GM21526 (cell line): ENCODE results near the gene GADD45B.

Experiments
- ATAC-seq: cut with Tn5 transposase; IDR thresholded peaks from one replicate; pipeline ENCODE4 v1.9.1; 2021; ENCODE audit warnings: moderate library complexity; ENCODE audit not compliant: unreplicated experiment, low FRiP score

The GADD45B gene, protein sequence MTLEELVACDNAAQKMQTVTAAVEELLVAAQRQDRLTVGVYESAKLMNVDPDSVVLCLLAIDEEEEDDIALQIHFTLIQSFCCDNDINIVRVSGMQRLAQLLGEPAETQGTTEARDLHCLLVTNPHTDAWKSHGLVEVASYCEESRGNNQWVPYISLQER

DNA sequence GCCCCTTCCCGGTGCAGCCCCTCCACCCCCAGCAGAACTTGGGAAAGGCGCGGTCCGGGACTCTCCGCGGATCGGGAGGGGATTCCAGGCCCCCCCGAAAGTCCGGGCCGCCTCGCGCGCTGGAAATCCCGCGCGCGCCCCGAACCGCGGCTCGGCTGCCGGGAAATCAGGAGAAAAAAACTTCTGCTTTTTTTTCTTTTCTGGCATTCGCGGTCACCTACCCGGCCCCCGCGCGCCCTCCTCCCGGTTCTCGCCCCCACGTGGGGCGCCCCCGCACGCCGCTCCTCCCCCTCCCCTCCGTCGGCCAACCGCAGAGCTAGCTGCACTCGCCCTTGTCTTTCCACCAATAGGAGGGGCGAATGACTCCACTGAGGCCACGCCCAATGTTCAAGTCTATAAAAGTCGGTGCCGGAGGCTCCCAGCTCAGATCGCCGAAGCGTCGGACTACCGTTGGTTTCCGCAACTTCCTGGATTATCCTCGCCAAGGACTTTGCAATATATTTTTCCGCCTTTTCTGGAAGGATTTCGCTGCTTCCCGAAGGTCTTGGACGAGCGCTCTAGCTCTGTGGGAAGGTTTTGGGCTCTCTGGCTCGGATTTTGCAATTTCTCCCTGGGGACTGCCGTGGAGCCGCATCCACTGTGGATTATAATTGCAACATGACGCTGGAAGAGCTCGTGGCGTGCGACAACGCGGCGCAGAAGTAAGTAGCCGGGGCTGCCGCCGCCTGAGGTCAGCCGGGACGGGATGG is at the start of gene GADD45B:
TSS of gene GADD45B (plus strand) at position 426 of the 749 bp plus-strand sequence. CDS start at position 658, 232 bp downstream.
- peak; percentile 45 for ATAC-seq

DNA sequence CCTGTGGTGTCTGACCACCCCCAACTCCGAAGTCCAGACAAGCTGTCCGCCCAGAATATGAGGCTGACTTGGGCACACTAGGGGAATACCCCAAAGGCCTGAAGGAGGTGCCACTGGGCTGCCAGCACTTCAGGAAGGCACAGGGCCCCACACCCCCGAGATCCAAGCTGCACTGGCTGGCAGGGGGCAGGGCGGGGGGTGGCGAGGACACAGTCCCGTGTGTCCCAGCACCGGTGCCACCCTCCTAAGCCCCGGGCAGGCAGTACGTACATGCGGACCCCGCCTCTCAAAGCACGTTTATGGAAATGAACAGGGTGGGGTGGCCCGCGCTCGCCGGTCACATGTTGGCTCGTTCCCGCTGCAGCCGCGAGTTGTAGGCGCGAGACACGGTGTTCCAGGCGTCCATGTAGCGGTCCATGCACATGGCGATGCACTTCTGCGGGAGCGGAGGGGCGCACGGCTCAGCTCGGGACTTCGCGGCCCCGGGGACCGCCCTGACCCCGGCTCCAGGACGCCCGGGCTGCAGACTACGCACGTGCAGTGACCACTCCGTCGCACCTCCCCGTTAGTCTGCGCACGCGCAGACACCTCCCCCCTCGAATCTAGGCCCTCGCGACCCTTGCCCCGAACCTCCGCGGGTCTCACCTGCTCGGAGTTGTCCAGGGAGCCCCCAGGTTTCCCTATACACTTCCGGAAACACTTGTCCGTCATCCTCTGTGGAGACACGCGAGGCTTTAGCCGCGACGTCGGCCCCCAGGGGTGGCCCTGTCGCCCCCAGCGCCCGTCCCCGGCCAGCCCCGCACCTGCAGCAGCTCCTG is 49.1 kb upstream of the GADD45B start:
- no peak for ATAC-seq

DNA sequence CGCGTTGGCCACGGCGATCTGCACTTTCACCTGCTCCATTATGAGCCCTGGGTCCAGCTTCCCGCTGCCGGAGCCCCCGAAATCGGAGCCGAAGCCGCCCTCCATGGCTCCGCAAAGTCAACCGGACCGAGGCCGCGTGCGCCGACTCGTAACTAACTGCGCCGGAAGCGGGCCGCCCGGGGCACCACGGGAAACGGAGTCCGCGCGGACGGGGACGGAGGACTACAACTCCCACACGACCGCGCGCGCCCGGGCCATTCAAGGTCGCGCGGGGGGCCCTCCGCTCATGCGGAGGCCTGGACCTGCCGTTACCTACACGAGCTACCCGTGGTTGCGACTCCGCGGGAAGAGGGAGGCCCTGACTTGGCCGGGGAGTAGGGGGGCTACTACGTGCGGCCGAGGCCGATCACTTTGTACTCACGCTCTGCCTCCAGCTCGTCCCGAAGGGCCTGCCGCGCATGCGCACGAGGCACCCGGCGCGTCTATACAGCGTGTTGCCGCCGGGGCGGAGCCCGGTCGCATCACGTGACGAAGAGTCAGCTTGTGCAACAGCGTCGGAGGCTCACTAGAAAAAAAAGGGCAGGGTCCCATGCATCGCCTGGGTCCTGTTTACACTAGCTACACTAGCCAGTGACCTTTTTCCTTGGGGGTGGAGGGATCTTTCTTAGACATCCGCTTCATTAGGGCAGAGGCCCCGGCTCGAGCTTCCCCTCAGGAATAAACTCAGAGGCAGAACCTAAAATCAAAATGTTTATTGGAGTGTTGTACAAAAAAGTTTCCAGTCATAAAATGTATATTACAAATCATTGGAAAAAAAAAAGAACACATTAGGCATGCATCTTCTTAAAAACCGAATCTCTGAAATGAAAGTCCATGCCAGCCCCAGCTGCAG is 48.3 kb upstream of the GADD45B start, which contains the start of gene TIMM13:
TSS of gene TIMM13 (minus strand) at position 158 of the 892 bp plus-strand sequence. CDS start at position 105, 53 bp downstream.
- ATAC-seq: peak; percentile 72

DNA sequence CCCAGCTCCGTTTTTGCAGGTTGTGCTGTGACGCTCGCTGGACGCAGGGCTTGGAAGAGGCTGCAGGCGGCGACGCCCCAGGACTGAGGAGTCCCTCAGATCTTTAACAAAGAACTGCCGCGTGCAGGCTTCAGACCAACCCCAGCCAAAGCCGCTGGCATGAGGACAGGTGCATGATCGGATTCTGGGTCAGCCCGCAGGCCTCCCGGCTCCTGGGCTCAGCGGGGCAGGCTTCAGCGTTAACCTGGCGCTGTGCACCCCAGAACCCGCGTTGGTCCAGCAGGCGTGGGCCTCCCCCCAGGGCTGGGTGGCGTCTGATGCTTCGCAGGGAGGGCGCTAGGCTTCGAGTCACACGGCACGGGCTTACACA is 47.6 kb upstream of the GADD45B start:
- ATAC-seq: no peak

DNA sequence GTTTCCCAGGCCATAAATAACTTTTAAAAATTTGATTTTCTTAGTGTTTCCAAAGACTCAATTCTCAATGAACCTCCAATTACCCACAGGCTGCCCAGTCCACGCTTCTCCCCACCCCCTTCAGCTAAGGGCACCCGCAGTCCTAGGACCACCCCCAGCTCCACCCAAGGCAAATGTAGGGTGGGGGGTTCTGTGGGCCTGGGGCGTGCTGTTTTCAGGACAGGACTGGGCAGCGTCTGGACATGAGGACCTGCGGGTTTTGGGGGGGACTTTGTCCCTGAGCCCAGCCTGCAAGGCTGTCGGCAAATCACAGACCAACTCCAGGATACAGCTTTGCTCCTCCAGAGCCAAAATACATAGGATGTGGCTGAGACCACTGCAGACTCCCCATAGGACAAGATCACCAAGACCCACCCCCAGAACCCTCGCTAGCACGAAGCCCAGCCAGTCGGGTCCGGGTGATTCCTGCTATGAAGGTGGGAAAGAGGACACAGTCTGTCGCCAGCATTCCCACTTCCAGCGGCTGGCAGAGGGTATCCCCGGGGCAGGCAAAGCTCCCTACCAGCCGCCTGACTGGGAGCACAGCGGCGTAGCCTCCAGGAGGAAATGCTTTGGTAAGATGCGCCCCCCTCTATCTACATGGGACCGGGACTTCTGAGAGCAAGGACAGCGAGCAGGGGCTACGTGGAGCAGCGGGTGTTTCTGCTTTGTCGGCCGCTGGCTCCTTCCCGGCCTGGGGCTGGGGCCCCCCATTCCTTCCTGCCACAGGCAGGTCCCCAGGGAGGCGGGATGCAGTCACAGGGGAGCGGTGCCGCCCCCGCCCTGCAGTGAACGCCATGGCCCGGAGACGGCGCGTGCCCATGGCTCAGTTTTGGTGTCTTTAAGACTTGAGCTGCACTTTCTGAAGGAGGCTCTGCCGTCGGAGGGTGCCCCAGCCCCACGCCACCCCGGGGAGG is 46.9 kb upstream of the GADD45B start:
- ATAC-seq: no peak

DNA sequence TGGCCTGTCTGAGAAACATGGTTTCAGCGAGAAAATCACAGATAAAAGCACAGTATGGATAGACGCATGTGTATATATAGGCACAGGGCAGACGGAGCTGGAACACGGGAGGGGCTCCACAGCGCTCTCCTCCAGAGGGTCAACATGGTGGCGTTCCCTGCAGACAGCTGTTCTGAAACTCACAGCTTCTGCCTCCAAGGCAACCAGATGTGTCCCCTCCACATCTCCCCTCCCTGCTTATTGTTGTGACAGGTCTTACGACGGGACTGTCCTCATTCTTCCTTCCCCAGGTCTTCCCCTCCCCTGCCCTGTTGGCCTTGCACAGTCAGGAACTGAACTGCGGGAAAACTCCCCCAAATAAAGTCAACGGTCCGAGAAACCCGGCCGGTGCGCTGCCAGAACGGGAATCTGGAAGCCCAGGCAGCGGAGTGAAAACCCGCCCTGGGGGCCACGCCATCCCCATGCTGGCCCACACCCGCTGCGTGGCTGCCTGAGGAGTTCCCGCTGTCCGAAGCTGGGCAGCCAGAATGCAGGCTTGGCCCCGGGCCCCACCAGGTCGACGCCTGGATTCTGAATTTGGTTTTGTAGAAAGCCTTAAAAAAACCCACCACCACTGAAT is 45.9 kb upstream of the GADD45B start:
- ATAC-seq: no peak

DNA sequence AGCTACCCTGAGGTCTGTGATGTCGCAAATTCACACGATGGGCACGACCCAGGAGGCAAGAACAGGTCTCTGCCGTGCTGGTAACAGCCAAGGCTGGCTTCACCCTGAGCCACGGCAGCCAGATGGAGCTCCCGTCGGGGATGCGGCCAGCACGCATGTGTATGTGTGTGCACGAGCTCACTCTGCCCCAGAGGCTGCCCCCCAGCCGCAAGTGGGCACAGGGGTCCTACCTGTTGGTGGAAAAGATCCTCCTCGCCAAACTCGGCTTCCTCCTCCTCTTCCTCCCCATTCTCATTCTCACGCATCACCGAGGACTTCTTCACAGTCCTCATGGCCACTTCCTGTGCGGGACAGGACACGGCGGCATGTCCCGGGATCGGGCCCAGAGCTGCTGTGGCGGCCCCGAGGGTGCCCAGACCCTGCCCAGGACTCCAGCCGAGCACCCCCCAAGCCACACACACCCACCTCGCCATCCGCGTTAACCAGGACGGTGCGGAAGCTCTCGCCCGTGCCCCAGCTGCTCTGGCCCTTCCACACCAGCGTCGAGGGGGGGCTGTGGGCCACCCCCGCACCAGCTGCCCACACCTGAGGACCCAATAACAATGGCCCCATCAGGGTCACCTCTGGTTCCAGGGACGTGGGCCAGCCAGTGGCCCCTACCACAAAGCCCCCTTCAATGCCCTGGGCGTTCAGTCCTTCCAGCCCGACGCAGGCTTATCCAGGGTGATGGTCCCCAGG is 44.4 kb upstream of the GADD45B start:
- ATAC-seq: no peak

DNA sequence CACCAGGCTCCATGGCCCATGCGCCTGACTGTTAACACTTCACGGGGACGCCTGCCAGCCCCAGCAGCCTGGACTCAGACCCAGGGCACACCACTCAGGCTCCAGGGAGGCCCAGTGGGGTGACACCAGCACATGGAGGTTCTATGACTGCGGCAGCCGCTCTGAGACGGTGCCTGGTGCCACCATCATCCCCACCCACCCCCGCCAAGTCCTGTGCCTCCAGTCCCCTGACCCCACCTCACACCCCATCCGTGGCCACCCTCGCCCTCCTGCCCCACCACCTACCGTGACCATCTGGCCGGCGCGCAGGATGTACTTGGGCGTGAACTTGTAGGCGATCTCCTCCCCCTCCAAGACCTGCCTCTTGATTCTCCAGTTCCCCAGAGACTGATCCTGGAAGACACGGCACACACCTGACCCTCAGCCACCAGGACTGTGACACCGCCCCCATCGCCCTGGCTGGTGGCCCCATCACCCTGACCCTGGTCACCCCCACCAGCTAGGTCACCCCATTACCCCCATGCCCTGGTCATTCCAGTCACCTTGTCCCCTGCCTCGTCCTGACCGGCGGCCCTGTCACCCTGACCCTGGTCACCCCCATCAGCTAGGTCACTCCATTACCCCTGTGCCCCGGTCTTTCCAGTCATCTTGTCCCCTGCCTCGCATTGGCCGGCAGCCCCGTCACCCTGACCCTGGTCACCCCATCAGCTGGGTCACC is 43.6 kb upstream of the GADD45B start:
- ATAC-seq: no peak

DNA sequence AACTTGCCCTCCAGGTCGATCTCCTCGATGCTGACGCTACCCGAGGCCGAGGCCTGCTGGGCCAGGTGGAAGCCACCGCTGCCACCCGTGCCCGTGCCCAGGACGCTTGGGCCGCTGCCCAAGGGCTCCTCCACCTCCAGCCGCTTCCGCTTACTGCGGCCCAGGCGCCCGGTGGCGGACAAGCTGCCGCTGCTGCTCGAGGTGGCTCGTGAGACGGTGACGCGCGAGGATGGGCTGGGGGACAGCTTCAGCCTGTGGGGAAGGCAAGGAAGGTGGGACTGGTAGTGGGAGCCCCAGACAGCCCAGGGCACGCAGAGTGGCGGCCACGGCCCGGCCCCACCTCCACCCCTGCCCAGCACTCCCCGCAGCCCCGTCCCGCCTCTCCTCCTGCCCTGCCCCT is 42.1 kb upstream of the GADD45B start:
- ATAC-seq: no peak

DNA sequence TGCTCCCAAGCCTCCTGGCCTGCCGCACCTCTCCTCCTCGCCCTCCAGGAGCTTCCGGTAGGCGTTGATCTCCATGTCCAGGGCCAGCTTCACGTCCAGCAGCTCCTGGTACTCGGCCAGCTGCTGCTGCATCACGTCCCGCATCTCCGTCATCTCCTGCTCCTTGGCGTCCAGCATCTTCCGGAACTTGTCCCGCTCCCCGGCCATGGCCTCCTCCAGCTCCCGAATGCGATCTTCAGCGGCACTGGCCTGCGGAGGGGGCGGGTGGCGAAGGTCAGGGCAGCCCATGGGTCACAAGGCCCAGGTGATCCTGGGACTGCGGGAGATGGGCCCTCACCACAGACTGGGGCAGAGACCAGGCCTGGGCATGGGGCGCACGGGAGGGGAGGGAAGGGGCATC is 41.7 kb upstream of the GADD45B start:
- ATAC-seq: no peak

DNA sequence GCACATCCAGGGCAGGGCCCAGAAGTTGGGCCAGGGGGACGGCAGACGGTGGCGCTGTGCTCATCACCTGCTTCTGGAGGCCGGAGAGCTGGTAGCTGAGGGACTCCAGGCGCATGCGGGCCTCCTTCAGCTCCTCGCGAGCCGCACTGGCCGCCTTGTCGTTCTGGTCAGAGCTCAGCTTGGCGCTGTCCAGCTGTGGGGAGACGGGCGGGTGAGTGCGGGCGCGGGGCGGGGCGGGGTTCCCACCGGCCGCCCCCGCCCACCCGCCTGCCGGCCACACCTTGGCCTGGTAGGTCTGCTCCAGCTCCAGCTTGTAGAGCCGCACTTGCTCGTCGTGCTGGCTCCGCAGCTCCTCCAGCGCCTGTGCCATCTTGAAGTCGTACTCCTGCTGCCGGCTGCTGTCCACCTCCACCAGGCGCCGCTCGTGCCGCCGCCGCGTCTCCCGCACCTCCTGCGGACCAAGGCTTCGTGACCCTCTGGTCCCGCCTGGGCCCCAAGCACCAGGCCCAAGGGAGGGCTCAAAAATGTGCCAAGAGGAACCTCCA is 41.1 kb upstream of the GADD45B start:
- no peak for ATAC-seq

DNA sequence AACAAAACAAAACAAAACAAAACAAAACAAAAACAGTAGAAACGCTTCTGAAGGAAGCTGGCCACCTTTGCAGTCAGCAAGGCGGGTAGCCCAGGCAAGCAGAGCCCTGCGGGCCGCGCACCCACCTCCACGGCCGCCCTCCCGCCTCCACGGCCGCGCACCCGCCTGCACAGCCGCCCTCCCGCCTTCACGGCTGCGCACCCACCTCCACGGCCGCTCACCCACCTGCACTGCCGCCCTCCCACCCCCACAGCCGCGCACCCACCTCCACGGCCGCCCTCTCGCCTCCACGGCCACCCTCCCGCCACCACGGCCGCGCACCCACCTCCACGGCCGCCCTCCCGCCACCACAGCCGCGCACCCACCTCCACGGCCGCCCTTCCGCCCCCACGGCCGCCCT is 39.5 kb upstream of the GADD45B start:
- no peak for ATAC-seq

DNA sequence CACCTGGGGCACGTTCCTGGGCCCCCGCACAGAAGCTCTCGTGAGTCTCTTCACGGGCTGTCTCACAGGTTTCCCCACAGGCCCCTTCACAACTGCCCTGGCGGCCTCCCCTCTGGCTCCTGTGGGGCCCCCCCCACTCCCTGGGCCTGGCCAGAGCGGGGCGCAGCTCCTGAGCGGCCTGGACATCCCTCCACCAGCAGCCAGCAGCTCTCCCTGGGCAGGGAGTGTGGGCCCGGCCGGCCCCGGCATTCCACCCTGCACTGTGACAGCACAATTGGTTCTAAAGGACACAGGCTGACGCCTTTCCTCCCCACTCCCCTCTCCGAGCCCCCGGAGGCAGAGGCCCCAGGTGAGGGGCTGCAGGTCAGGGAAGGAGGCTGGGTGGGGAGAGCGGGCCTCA is 39.0 kb upstream of the GADD45B start:
- ATAC-seq: no peak

DNA sequence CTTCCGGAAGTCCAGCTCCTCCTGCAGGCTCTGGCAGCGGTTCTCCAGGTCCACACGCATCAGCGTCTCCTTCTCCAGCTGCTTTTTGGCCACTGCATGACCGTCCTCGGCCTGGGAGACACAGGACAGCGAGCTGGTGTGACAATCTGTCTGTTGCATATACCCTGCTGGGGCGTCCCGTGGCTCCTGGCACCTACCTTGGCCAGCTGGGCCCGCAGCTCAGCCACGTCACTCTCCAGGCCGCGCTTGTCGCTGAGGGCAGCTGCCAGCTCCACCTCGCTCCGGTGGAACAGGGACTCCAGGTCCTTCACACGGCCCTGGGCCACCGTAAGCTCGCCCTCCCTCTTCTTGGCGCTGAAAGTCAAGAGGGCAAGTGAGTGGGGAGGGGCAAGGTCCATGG is 37.7 kb upstream of the GADD45B start:
- no peak for ATAC-seq

DNA sequence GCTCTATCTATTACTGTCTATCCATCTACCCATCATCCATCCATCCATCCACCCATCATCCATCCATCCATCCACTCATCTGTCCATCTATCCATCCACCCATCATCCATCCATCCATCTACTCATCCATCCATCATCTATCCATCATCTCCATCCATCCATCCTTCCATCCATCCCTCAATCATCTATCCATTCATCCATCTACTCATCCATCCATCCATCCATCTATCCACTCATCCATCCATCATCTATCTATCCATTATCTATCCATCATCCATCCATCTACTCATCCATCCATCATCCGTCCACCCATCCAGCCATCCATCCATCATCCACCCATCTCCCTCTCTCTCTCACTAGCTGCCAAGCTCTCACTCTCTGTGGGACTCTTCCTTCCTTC is 35.4 kb upstream of the GADD45B start:
- no peak for ATAC-seq

DNA sequence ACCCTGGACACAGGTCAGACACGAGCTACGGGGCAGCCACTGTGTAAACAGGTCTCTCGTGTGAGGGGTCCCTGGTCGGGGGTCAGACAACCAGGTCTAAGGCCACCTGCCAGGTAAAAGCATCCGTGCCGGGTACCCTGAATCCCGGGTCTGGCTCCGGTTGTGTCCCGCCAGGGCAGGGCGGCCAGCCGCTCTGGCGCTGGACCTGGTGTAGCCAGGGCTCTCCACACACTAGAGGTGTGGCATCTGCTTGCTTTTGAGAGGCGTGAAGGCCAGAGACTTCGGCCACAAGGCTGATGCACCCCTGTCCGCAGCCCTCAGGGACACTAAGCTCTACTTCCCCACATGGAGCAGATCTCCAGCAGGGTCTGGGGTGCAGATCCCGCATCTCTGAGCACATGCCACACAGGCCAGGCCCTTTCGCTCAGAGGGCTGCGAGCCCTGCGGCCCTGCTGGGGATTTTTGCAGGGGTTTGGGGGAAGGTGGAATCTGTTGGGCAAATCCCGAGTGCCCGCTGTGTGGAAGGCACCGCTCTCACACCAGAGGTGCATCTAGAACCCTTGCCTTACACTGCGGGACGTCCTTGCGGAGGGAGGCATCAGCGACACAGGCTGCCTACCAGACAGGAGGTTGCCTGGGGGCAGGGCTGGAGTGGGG is 34.7 kb upstream of the GADD45B start:
- no peak for ATAC-seq
